HL-60 (cell line): ENCODE results near the gene MAJIN.

Experiments used
- CTCF ChIP-seq: IDR thresholded peaks from one replicate; pipeline ENCODE4 v1.5.1; 2011; ENCODE audit warnings: low read length, control low read depth, inconsistent platforms; ENCODE audit not compliant: insufficient read depth
- POLR2AphosphoS5 ChIP-seq: IDR thresholded peaks from 2 replicates; pipeline ENCODE4 v1.6.1; 2012; ENCODE audit warnings: low read depth

- TF ChIP-seq CTCF (no peak), POLR2AphosphoS5 (no peak)
These were observed 4.5 kb downstream of the MAJIN start for GRCh38 chr11:64967375-64967774.
